Measurements from ENCODE around the gene LRRC47.

Gene LRRC47

DNA sequence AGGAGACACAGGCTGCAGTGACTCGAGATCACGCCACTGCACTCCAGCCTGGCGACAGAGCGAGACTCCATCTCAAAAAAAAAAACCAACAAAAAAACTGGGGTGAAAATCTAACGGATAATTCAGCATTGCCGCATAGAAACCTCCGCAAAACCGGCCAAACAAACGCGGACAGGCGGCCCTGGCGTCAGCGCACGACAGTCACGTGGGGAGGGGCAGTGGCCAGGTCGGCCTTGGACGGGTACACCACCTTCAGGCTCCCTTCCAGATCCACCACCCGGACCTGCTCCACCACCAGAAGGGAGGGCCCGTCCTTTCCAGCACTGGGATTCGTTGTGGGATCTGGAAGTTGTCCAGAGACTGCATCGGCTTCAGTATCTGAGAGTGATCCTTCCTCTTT, 15.4 kb downstream of the LRRC47 start:
- Histone ChIP-seq H3K36me3 (ENCODE audit: control insufficient read depth in 1 of 2, insufficient read depth in 2 of 2, low read length in 2 of 2) (peaks cover 67 to 75% of the 10 kb centered on the region in 2 experiments), H3K27me3 (ENCODE audit: insufficient read depth, low read length) (no peaks in the 10 kb centered on the region), H3K79me1 (ENCODE audit: low read length) (no peaks in the 10 kb centered on the region), H2AK5ac (ENCODE audit: low read length) (no peak overlapping the region), H4K91ac (ENCODE audit: low read depth, low read length) (no peak overlapping the region), H4K8ac (ENCODE audit: low read depth, low read length) (no peak overlapping the region), H3K4me1 (ENCODE audit: control insufficient read depth in 1 of 2, insufficient read depth in 2 of 2, low read length in 2 of 2) (peaks cover 0 to under 1% of the 10 kb centered on the region in 2 experiments), H3K9ac (ENCODE audit: low read length) (no peak overlapping the region), H2BK12ac (ENCODE audit: low read length) (no peak overlapping the region), H2AFZ (ENCODE audit: insufficient read depth, low read length, poor library complexity) (no peak overlapping the region), H2BK5ac (ENCODE audit: low read depth, low read length, poor library complexity) (no peak overlapping the region), H3K9me3 (ENCODE audit: insufficient read depth, low read depth, low read length) (no peaks in the 10 kb centered on the region), H3K79me2 (ENCODE audit: control insufficient read depth, insufficient read depth, low read length, poor library complexity) (no peaks in the 10 kb centered on the region), H2BK120ac (ENCODE audit: insufficient read depth, low read length, poor library complexity) (no peak overlapping the region), H4K12ac (ENCODE audit: low read depth, low read length) (no peak overlapping the region), H3K14ac (ENCODE audit: low read length) (no peak overlapping the region), H3K4me2 (ENCODE audit: low read length) (no peak overlapping the region), H3K23ac (ENCODE audit: low read length) (no peak overlapping the region), H3K4ac (ENCODE audit: low read depth, low read length) (no peak overlapping the region), H3K4me3 (ENCODE audit: low read depth, low read length) (no peak overlapping the region), H3K27ac (ENCODE audit: low read depth, low read length) (no peak overlapping the region), H3K18ac (ENCODE audit: low read length) (no peak overlapping the region)
- DNase-seq = no peak
- WGBS (ENCODE audit: extremely low coverage, insufficient coverage, insufficient read length) = no CpG with 5 or more reads among the region's 21 CpGs

DNA sequence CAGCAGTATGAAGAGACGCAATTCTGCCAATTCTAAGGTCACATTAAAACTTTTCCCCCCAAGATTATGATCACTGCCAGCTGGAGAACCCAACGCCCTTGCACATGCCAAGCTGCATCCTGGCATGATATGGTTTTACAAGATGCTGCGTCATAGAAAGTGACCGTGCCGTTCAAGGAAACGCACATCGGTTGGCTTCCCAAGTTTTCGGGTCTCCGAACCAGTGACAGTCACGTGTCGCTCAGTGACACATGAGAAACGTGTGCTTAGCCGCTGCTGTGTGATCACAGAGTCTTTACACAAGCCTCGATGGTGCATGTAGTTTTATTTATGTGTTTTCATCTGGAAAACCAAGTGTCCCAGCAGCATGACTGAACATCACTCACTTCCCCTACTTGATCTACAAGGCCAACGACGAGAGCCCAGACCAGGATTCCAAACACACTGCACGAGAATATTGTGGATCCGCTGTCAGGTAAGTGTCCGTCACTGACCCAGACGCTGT, 16.3 kb downstream of the LRRC47 start:
- Histone ChIP-seq H3K9ac (ENCODE audit: low read length) (no peak overlapping the region), H2AK5ac (ENCODE audit: low read length) (no peak overlapping the region), H2AFZ (ENCODE audit: insufficient read depth, low read length, poor library complexity) (no peak overlapping the region), H3K9me3 (ENCODE audit: insufficient read depth, low read depth, low read length) (no peaks in the 10 kb centered on the region), H3K27me3 (ENCODE audit: insufficient read depth, low read length) (no peaks in the 10 kb centered on the region), H4K8ac (ENCODE audit: low read depth, low read length) (no peak overlapping the region), H3K79me2 (ENCODE audit: control insufficient read depth, insufficient read depth, low read length, poor library complexity) (no peaks in the 10 kb centered on the region), H3K79me1 (ENCODE audit: low read length) (no peaks in the 10 kb centered on the region), H2BK5ac (ENCODE audit: low read depth, low read length, poor library complexity) (no peak overlapping the region), H3K27ac (ENCODE audit: low read depth, low read length) (no peak overlapping the region), H2BK120ac (ENCODE audit: insufficient read depth, low read length, poor library complexity) (no peak overlapping the region), H3K4me1 (ENCODE audit: control insufficient read depth in 1 of 2, insufficient read depth in 2 of 2, low read length in 2 of 2) (peaks cover 4 to 10% of the 10 kb centered on the region in 2 experiments), H4K12ac (ENCODE audit: low read depth, low read length) (no peak overlapping the region), H3K14ac (ENCODE audit: low read length) (no peak overlapping the region), H3K4me2 (ENCODE audit: low read length) (no peak overlapping the region), H3K18ac (ENCODE audit: low read length) (no peak overlapping the region), H3K36me3 (ENCODE audit: control insufficient read depth in 1 of 2, insufficient read depth in 2 of 2, low read length in 2 of 2) (peaks cover 62 to 68% of the 10 kb centered on the region in 2 experiments), H4K91ac (ENCODE audit: low read depth, low read length) (no peak overlapping the region), H2BK12ac (ENCODE audit: low read length) (no peak overlapping the region), H3K23ac (ENCODE audit: low read length) (no peak overlapping the region), H3K4ac (ENCODE audit: low read depth, low read length) (no peak overlapping the region), H3K4me3 (ENCODE audit: low read depth, low read length) (no peak overlapping the region)
- no peak for DNase-seq
- WGBS (ENCODE audit: extremely low coverage, insufficient coverage, insufficient read length) = no CpG with 5 or more reads among the region's 20 CpGs

DNA sequence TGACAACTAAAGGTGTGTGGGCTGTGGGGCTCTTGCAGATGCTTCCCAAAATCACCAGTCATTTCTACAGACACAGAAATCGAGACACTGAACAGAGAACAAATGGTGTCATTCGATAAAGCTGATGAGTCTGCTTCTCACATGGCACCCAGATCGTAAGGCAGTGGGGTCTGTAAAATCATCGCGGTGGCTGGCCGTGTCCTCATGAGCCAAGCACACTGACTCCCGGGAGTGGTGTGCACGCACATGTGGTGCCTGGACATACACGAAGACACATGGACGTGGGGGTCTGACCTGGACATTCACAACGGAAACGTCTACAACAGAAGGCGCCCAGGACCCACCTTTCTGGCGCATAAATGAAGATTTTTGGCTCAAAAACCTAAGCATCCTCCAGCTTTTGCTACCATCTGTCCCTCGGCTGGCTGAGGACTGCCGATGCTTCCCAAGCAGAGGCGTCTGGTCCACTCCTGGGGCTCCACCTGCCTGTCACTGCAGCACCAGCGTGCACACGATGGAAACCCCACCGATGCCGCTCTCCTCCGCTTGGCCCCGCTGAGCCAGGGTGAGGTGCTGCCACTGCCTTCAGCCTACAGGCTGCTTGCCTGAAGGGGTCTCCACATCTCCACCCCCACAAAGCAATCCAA, 16.9 kb downstream of the LRRC47 start:
- H4K91ac ChIP-seq (ENCODE audit: low read depth, low read length) = no peak overlapping the region
- no CpG with 5 or more reads among the region's 23 CpGs for WGBS (ENCODE audit: extremely low coverage, insufficient coverage, insufficient read length)
- H3K9ac ChIP-seq (ENCODE audit: low read length) = no peak overlapping the region
- no peak for DNase-seq
- no peaks in the 10 kb centered on the region for H3K79me1 ChIP-seq (ENCODE audit: low read length)
- no peak overlapping the region for H3K18ac ChIP-seq (ENCODE audit: low read length)
- no peak overlapping the region for H3K27ac ChIP-seq (ENCODE audit: low read depth, low read length)
- H3K4me2 ChIP-seq (ENCODE audit: low read length) = no peak overlapping the region
- H3K4ac ChIP-seq (ENCODE audit: low read depth, low read length) = no peak overlapping the region
- no peak overlapping the region for H2BK5ac ChIP-seq (ENCODE audit: low read depth, low read length, poor library complexity)
- no peaks in the 10 kb centered on the region for H3K79me2 ChIP-seq (ENCODE audit: control insufficient read depth, insufficient read depth, low read length, poor library complexity)
- H2AK5ac ChIP-seq (ENCODE audit: low read length) = no peak overlapping the region
- no peak overlapping the region for H2AFZ ChIP-seq (ENCODE audit: insufficient read depth, low read length, poor library complexity)
- H3K4me3 ChIP-seq (ENCODE audit: low read depth, low read length) = no peak overlapping the region
- no peak overlapping the region for H4K12ac ChIP-seq (ENCODE audit: low read depth, low read length)
- no peak overlapping the region for H3K23ac ChIP-seq (ENCODE audit: low read length)
- H4K8ac ChIP-seq (ENCODE audit: low read depth, low read length) = no peak overlapping the region
- peaks cover 6 to 14% of the 10 kb centered on the region in 2 experiments for H3K4me1 ChIP-seq (ENCODE audit: control insufficient read depth in 1 of 2, insufficient read depth in 2 of 2, low read length in 2 of 2)
- no peaks in the 10 kb centered on the region for H3K9me3 ChIP-seq (ENCODE audit: insufficient read depth, low read depth, low read length)
- no peak overlapping the region for H3K14ac ChIP-seq (ENCODE audit: low read length)
- H2BK12ac ChIP-seq (ENCODE audit: low read length) = no peak overlapping the region
- H2BK120ac ChIP-seq (ENCODE audit: insufficient read depth, low read length, poor library complexity) = no peak overlapping the region
- no peaks in the 10 kb centered on the region for H3K27me3 ChIP-seq (ENCODE audit: insufficient read depth, low read length)
- H3K36me3 ChIP-seq (ENCODE audit: control insufficient read depth in 1 of 2, insufficient read depth in 2 of 2, low read length in 2 of 2) = peaks cover 56 to 63% of the 10 kb centered on the region in 2 experiments

- no peak overlapping the region for H3K9ac ChIP-seq (ENCODE audit: low read length)
- no peak overlapping the region for H4K8ac ChIP-seq (ENCODE audit: low read depth, low read length)
- no peak overlapping the region for H2BK120ac ChIP-seq (ENCODE audit: insufficient read depth, low read length, poor library complexity)
- H2AK5ac ChIP-seq (ENCODE audit: low read length) = no peak overlapping the region
- no peak overlapping the region for H3K14ac ChIP-seq (ENCODE audit: low read length)
- no peaks in the 10 kb centered on the region for H3K79me1 ChIP-seq (ENCODE audit: low read length)
- no peak overlapping the region for H4K91ac ChIP-seq (ENCODE audit: low read depth, low read length)
- no peak overlapping the region for H3K23ac ChIP-seq (ENCODE audit: low read length)
- no peak overlapping the region for H3K27ac ChIP-seq (ENCODE audit: low read depth, low read length)
- H3K4me1 ChIP-seq (ENCODE audit: control insufficient read depth in 1 of 2, insufficient read depth in 2 of 2, low read length in 2 of 2) = peaks cover 8 to 18% of the 10 kb centered on the region in 2 experiments
- no peak overlapping the region for H3K4me2 ChIP-seq (ENCODE audit: low read length)
- H2BK12ac ChIP-seq (ENCODE audit: low read length) = no peak overlapping the region
- H3K79me2 ChIP-seq (ENCODE audit: control insufficient read depth, insufficient read depth, low read length, poor library complexity) = no peaks in the 10 kb centered on the region
- no peak overlapping the region for H2AFZ ChIP-seq (ENCODE audit: insufficient read depth, low read length, poor library complexity)
- peaks cover 49 to 57% of the 10 kb centered on the region in 2 experiments for H3K36me3 ChIP-seq (ENCODE audit: control insufficient read depth in 1 of 2, insufficient read depth in 2 of 2, low read length in 2 of 2)
- no peaks in the 10 kb centered on the region for H3K27me3 ChIP-seq (ENCODE audit: insufficient read depth, low read length)
- no peak for DNase-seq
- no peaks in the 10 kb centered on the region for H3K9me3 ChIP-seq (ENCODE audit: insufficient read depth, low read depth, low read length)
- H4K12ac ChIP-seq (ENCODE audit: low read depth, low read length) = no peak overlapping the region
- no peak overlapping the region for H3K18ac ChIP-seq (ENCODE audit: low read length)
- no peak overlapping the region for H3K4me3 ChIP-seq (ENCODE audit: low read depth, low read length)
- no CpG with 5 or more reads among the region's 14 CpGs for WGBS (ENCODE audit: extremely low coverage, insufficient coverage, insufficient read length)
- no peak overlapping the region for H3K4ac ChIP-seq (ENCODE audit: low read depth, low read length)
- no peak overlapping the region for H2BK5ac ChIP-seq (ENCODE audit: low read depth, low read length, poor library complexity)
Observed at GRCh38 chr1:3778590-3779264, 17.6 kb downstream of the LRRC47 start.

Measured in trophoblast cell (in vitro differentiated cells and primary cell).